BLaER1 treated with 17β-estradiol and CSF1 and Interleukin-3, amounts not matched to agents 10 nM and 100 nM (cell line): ENCODE results near the gene PPFIA2.

ENCODE experiments used
- H3K27ac ChIP-seq, 11 experiments: shearing (Covaris generic); formaldehyde crosslinking; 2 replicates each; pipeline ENCODE4 v1.8.1; 2022
- H3K27me3 ChIP-seq, 11 experiments: shearing (Covaris generic); formaldehyde crosslinking; 2 replicates each; pipeline ENCODE4 v1.8.1; 2022
- H3K36me3 ChIP-seq, 11 experiments: shearing (Covaris generic); formaldehyde crosslinking; 2 replicates each; pipeline ENCODE4 v1.8.1; 2022
- H3K4me1 ChIP-seq, 10 experiments: shearing (Covaris generic); formaldehyde crosslinking; 2 replicates each; pipeline ENCODE4 v1.8.1; 2022
- H3K4me2 ChIP-seq, 11 experiments: shearing (Covaris generic); formaldehyde crosslinking; 2 replicates each; pipeline ENCODE4 v1.8.1; 2022
- H3K4me3 ChIP-seq, 10 experiments: shearing (Covaris generic); formaldehyde crosslinking; 2 replicates each; pipeline ENCODE4 v1.8.1; 2022
- H3K9ac ChIP-seq, 11 experiments: shearing (Covaris generic); formaldehyde crosslinking; 2 replicates each; pipeline ENCODE4 v1.8.1; 2022
- H3K9me3 ChIP-seq, 11 experiments: shearing (Covaris generic); formaldehyde crosslinking; replicated peaks in 1 of 11; 2 replicates each; pipeline ENCODE4 v1.8.1; 2022
- H4K20me1 ChIP-seq, 11 experiments: shearing (Covaris generic); formaldehyde crosslinking; 2 replicates each; pipeline ENCODE4 v1.8.1; 2022
- Cebpa-rat ChIP-seq, 11 experiments: shearing (Covaris generic); IDR thresholded peaks; 2 replicates each; pipeline ENCODE4 v1.8.1; 2022

The PPFIA2 gene

GRCh38 chr12:81327425-81327824, 431.7 kb downstream of the PPFIA2 start:
- no peak overlapping the region for H3K4me2 ChIP-seq
- no peaks in the 10 kb centered on the region for H3K36me3 ChIP-seq
- H4K20me1 ChIP-seq = no peaks in the 10 kb centered on the region
- H3K9ac ChIP-seq = no peak overlapping the region
- no peaks in the 10 kb centered on the region for H3K27me3 ChIP-seq
- H3K4me1 ChIP-seq = peaks cover 5 to 13% (median 7%) of the 10 kb centered on the region in 10 experiments; a peak in 15 of 20 replicates
- no peak overlapping the region for H3K27ac ChIP-seq
- H3K9me3 ChIP-seq = no peaks in the 10 kb centered on the region
- no peak overlapping the region for H3K4me3 ChIP-seq
- TF ChIP-seq Cebpa-rat (IDR thresholded peaks at IDR 0.05) = no peak

GRCh38 chr12:81325086-81325485, 434.1 kb downstream of the PPFIA2 start:
- TF ChIP-seq Cebpa-rat (IDR thresholded peaks at IDR 0.05) = no peak
- Histone ChIP-seq H3K9ac (no peak overlapping the region), H3K4me1 (no peaks in the 10 kb centered on the region), H3K4me2 (no peak overlapping the region), H3K27me3 (no peaks in the 10 kb centered on the region), H4K20me1 (no peaks in the 10 kb centered on the region), H3K27ac (no peak overlapping the region), H3K9me3 (no peaks in the 10 kb centered on the region), H3K4me3 (no peak overlapping the region), H3K36me3 (no peaks in the 10 kb centered on the region)

GRCh38 chr12:81314903-81315531, 444.1 kb downstream of the PPFIA2 start:
- Histone ChIP-seq H3K27me3 (no peaks in the 10 kb centered on the region), H3K9me3 (no peaks in the 10 kb centered on the region), H3K27ac (no peak overlapping the region), H3K36me3 (no peaks in the 10 kb centered on the region), H3K4me2 (no peak overlapping the region), H3K9ac (no peak overlapping the region), H4K20me1 (no peaks in the 10 kb centered on the region), H3K4me3 (no peak overlapping the region), H3K4me1 (no peaks in the 10 kb centered on the region)
- no peak for TF ChIP-seq Cebpa-rat (IDR thresholded peaks at IDR 0.05)

- Histone ChIP-seq H3K9ac (no peak overlapping the region), H3K4me3 (no peak overlapping the region), H3K36me3 (no peaks in the 10 kb centered on the region), H3K4me1 (no peaks in the 10 kb centered on the region), H3K27ac (no peak overlapping the region), H3K27me3 (no peaks in the 10 kb centered on the region), H4K20me1 (no peaks in the 10 kb centered on the region), H3K4me2 (no peak overlapping the region), H3K9me3 (no peaks in the 10 kb centered on the region)
- no peak for TF ChIP-seq Cebpa-rat (IDR thresholded peaks at IDR 0.05)
Measured at GRCh38 chr12:81303935-81304334, 455.2 kb downstream of the PPFIA2 start.

GRCh38 chr12:81300454-81300853, 458.7 kb downstream of the PPFIA2 start:
- H3K4me1 ChIP-seq = peaks cover 0 to 7% (median 0%) of the 10 kb centered on the region in 10 experiments; a peak in 1 of 20 replicates
- H4K20me1 ChIP-seq = no peaks in the 10 kb centered on the region
- H3K9ac ChIP-seq = no peak overlapping the region
- H3K4me2 ChIP-seq = no peak overlapping the region
- no peak for TF ChIP-seq Cebpa-rat (IDR thresholded peaks at IDR 0.05)
- H3K36me3 ChIP-seq = no peaks in the 10 kb centered on the region
- no peaks in the 10 kb centered on the region for H3K9me3 ChIP-seq
- H3K27ac ChIP-seq = no peak overlapping the region
- H3K4me3 ChIP-seq = no peak overlapping the region
- H3K27me3 ChIP-seq = no peaks in the 10 kb centered on the region

GRCh38 chr12:81297601-81298000, 461.5 kb downstream of the PPFIA2 start:
- no peak overlapping the region for H3K9ac ChIP-seq
- no peak for TF ChIP-seq Cebpa-rat (IDR thresholded peaks at IDR 0.05)
- no peaks in the 10 kb centered on the region for H3K27me3 ChIP-seq
- no peak overlapping the region for H3K27ac ChIP-seq
- peaks cover 0 to 7% (median 2%) of the 10 kb centered on the region in 10 experiments; a peak in 3 of 20 replicates for H3K4me1 ChIP-seq
- no peak overlapping the region for H3K4me3 ChIP-seq
- H3K4me2 ChIP-seq = no peak overlapping the region
- H3K9me3 ChIP-seq = peaks cover 0 to 3% (median 0%) of the 10 kb centered on the region in 11 experiments; a peak in 1 of 22 replicates
- H4K20me1 ChIP-seq = no peaks in the 10 kb centered on the region
- no peaks in the 10 kb centered on the region for H3K36me3 ChIP-seq

- Histone ChIP-seq H3K4me2 (peak overlapping the region in 1 of 11 experiments; percentile 3; a peak in 1 of 22 replicates), H3K4me1 (peaks cover 0 to 7% (median 2%) of the 10 kb centered on the region in 10 experiments; a peak in 3 of 20 replicates), H3K27me3 (no peaks in the 10 kb centered on the region), H4K20me1 (no peaks in the 10 kb centered on the region), H3K27ac (no peak overlapping the region), H3K9me3 (peaks cover 0 to 3% (median 0%) of the 10 kb centered on the region in 11 experiments; a peak in 1 of 22 replicates), H3K9ac (no peak overlapping the region), H3K4me3 (no peak overlapping the region), H3K36me3 (no peaks in the 10 kb centered on the region)
- no peak for TF ChIP-seq Cebpa-rat (IDR thresholded peaks at IDR 0.05)
Measured at GRCh38 chr12:81296556-81297305, 462.4 kb downstream of the PPFIA2 start.

- peaks cover 0 to 3% (median 0%) of the 10 kb centered on the region in 11 experiments; a peak in 1 of 22 replicates for H3K9me3 ChIP-seq
- H3K4me3 ChIP-seq = no peak overlapping the region
- H3K9ac ChIP-seq = no peak overlapping the region
- H3K27ac ChIP-seq = no peak overlapping the region
- TF ChIP-seq Cebpa-rat (IDR thresholded peaks at IDR 0.05) = no peak
- no peaks in the 10 kb centered on the region for H3K36me3 ChIP-seq
- no peaks in the 10 kb centered on the region for H4K20me1 ChIP-seq
- no peak overlapping the region for H3K4me2 ChIP-seq
- no peaks in the 10 kb centered on the region for H3K27me3 ChIP-seq
- peaks cover 0 to 7% (median 2%) of the 10 kb centered on the region in 10 experiments; a peak in 3 of 20 replicates for H3K4me1 ChIP-seq
Measured at GRCh38 chr12:81295251-81295650, 463.9 kb downstream of the PPFIA2 start.

- no peak overlapping the region for H3K4me3 ChIP-seq
- H3K9me3 ChIP-seq = peaks cover 0 to 3% (median 0%) of the 10 kb centered on the region in 11 experiments; a peak in 1 of 22 replicates
- no peaks in the 10 kb centered on the region for H4K20me1 ChIP-seq
- H3K9ac ChIP-seq = no peak overlapping the region
- peaks cover 0 to 7% (median 2%) of the 10 kb centered on the region in 10 experiments; a peak in 3 of 20 replicates for H3K4me1 ChIP-seq
- H3K27me3 ChIP-seq = no peaks in the 10 kb centered on the region
- no peak for TF ChIP-seq Cebpa-rat (IDR thresholded peaks at IDR 0.05)
- H3K4me2 ChIP-seq = peak overlapping the region in 2 of 11 experiments; percentile 8 to 25; a peak in 1 of 22 replicates
- H3K36me3 ChIP-seq = no peaks in the 10 kb centered on the region
- no peak overlapping the region for H3K27ac ChIP-seq
Measured at GRCh38 chr12:81294325-81295190, 464.6 kb downstream of the PPFIA2 start.
